ENCODE data around the gene DMPK. TPM values are rescaled to one million over a fixed set of nuclear protein-coding genes. Genes with fewer than 3 reads are reported as not detected.

DMPK gene, protein sequence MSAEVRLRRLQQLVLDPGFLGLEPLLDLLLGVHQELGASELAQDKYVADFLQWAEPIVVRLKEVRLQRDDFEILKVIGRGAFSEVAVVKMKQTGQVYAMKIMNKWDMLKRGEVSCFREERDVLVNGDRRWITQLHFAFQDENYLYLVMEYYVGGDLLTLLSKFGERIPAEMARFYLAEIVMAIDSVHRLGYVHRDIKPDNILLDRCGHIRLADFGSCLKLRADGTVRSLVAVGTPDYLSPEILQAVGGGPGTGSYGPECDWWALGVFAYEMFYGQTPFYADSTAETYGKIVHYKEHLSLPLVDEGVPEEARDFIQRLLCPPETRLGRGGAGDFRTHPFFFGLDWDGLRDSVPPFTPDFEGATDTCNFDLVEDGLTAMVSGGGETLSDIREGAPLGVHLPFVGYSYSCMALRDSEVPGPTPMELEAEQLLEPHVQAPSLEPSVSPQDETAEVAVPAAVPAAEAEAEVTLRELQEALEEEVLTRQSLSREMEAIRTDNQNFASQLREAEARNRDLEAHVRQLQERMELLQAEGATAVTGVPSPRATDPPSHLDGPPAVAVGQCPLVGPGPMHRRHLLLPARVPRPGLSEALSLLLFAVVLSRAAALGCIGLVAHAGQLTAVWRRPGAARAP
- 399 TPM for polyA plus RNA-seq (ENCODE audit: insufficient read length)

DNA sequence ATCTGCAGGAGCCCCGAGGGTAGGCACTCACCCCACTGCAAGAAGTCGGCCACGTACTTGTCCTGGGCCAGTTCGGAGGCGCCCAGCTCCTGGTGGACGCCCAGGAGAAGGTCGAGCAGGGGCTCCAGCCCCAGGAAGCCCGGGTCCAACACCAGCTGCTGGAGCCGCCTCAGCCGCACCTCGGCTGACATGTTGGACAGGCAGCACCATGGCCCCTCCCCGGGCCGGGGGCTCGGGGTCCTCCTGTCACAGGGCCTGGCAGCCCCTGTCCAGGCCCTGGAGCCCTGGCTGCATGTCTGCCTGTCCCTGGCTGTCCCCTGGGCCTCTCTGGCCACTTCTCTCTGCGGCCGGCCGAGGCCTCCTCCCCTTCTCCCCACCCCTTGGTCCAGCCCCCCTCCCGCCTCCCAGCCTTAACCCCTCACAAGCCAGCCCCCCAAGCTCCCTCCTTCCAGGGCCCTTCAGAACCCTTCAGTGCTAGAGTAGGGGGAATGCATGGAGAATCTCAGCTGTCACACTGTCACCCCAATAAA, at the start of gene DMPK:
TSS of gene DMPK (minus strand) at position 329 of the 530 bp plus-strand sequence. CDS start at position 191, 138 bp downstream.
- DNase-seq, result no peak

DNA sequence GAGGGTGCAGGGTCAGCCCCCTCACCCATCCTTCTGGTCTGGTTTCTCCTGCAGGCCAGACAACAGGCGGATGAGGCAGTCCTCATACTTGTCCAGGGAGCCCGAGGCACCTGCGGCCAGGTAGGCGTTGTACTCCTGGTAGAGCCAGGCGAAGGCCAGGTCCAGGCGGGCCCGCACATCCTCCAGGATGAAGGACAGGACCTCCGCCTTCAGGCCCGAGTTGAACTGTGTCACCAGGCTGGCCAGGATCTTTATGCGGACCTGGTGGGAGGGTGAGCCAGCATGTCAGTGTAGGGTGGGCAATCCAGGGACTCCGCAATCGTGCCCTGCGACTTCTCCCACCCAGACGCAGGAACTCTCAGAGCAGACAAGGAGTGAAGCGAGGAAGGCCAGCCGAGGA, 46.7 kb upstream of the DMPK start:
- no peak for DNase-seq

DNA sequence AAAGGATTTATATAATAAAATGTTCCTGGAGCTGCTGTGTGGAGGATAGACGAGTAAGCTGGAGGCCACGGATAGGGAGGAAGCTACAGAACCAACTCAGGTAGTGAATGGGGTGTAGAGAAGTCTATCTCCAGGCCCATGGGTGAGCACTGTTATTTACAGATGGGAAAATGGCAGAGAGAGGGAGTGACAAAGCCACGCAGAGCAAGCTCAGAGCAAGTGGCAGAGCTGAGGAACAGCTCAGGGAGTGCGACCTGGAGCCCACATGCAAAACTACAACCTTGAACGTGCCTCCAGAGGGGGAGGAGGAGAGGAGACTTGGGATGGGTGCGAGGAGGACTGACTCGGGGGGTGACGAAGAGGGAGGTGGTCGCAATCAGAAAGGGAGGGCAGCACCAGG, 46.2 kb upstream of the DMPK start:
- no peak for DNase-seq

DNA sequence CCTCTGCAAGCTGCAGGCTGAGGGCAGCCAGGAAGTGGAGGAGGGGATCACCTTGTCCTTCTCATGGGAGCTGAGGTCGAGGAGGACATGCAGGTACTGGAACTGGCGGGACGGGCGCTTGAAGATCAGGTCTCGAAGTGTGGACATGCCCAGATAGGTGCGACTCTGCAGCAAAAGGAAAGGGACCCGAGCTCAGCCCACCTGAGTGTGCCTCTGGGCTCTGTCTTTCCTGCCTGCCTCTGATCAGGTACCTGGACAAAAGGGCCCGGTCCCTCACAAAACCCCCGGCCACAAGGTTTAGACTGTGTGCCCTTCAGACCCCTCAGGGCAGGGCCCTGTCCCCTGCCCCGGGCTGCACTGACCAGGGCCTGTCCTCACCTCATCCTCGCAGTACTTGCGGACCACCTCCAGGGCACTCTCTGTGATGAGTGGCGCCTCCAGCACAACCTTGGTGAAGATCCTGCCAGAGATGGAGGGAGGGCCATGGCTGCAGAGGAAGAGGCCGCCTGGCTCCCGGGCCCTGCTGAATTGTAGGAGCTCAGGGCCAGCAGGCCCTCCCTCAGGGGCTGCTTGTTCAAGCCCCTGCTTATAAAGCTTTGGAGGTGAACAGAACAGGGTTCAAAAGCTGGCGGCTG, 45.3 kb upstream of the DMPK start:
- no peak for DNase-seq

DNA sequence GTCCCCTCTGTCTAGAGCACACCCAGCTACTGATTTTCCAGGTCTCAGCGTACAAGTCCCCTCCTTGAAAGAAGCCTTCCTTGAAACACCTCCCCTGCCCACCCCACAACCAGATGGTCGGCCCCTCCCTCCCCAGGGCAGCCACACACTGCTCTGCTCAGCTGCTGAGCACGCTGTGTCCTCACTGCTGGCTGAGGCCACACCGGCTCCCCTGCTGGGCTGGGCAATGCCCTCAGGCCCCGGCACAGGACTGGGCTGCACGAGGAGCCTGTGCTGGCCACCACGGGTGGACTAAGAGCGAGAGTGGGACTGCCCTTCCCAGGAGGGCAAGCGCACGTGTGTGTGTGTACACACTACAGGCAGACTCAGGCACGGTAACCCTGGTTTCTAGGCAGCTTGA, 44.6 kb upstream of the DMPK start:
- DNase-seq, result no peak

DNA sequence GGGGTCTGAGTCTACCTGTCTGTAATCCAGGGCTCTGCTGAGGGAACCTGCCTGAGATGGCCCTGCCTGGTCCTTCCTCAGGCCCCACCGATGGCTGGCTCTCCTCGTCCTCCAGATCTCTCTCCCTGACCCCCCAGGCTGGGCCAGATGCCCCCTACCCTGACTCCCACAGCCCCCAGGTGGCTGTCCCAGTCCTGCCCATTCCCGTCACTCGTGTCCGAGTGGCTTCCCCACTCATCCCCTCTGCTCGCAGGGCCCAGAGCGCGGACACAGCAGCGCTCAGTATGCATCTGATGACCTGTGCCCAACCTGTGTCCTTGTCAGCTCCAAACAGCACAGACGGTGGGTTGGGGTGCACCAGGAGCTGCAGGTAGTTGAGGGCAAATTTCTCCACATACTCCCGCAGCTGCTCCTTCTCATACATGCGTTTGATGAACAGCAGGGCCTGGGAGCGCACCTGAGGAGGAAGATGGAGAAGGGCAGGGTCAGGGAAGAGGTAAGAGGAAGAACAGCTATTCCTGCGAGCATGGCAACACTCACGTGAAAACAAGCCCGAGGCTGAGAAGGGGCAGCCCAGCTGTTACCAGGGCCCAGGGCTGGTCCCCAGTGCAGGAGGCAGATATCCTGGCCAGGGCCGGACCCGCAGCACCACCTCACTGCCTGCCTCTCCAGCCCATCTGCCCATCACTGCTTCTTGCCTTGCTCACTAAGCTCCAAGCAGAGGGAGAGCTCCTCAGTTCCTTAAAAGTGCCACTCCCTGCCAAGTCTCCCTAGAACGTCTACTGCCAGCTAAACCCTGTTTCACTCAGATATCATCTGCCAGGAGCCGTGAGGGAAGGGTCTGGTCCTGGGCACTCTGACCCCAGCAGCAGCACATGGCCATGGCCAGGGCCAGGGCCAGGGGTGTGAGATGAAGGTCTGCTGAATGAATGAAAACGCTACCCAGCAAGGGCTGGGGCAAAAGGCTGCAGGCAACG, 43.9 kb upstream of the DMPK start:
- no peak for DNase-seq

DNA sequence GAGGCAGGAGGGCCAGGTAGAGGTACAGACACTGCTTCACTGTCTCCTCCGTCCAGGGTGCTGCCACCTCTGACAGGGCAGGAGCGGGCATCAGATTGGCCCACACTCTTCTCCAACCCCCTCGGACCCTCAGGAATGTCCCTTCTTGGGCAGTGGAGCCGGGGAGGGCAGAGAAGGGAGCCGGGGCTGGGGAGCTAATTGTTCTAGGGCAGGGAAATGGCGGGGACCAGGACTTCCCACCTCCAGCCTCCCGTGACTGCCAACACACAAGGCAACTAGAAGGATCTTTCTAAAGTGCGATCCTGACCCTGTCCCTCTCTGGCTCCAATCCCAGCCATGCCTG, 42.9 kb upstream of the DMPK start:
- DNase-seq, result no peak

DNA sequence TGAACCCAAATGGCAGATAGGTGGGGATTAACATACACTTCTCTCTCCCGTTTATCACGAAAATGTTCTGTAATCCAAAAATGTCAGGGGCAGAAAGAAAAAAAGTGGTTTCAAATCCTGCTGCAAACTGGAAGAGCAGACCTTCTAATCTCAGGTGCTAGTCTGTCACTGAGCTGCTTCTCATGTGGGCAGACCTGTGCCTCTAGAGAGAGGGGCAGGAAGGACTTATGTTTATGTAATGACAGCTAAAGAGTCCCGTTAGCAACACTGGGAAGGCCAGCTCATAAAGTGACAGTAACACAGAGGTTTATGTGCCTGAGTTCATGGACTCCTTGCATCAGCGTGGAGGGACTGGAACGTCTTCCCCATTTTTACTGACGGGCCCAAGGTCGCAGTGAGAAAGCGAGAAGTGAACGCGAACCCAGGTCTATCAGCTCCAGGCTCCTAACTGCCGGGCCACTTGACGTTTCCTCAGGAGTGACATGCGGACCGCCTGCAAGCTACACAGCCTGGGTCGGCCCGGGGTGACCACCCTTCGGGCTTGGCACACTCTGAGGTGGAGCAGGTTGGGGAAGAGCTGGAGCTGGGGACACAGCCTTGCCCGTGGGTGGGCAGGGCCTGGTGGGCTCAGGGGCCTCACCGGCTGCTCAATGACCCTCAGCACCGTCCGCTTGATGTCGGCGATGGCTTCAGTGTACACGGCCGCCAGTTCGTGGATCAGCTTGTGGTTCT, 42.4 kb upstream of the DMPK start:
- no peak for DNase-seq

DNA sequence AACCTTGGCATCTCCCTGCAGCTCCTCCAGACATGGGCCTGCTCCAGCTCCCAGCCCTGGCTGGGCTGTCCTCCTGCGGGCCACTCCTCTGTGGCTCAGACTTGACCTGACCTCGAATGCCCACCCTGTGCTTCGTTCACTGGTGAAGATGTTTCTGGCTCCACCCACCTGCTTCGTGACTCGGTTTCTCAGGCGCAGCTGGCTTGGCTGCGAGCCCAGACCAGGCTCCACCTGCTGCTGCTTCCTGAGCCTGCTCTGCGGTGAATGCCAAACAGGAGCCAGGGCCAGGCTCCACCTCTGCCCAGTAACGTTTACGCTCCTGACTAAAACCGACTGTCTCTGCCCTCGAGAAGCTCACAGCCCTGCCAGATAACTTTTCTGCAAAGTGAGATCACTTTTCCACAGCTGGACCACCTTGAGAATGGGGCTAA, 41.8 kb upstream of the DMPK start:
- no peak for DNase-seq

DNA sequence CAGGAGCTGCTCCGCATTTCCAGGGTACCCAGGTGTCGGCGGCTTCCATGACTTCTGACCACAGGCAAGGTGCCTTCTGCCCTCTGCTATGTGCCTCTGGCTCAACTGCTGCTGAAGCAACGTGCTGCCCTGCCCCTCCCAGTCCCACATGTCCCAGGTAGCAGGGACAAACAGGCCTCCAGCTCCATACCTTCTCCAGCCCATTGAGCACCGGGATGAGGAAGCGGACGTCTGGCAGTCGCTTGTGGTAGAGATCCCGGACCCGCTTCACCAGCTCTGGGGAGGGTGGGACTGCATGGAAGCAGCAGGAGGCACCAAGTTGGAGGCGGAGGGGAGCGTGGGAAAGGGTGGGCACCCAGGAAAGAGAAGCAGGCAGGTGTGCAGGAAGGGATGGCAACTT, 40.9 kb upstream of the DMPK start:
- no peak for DNase-seq

DNA sequence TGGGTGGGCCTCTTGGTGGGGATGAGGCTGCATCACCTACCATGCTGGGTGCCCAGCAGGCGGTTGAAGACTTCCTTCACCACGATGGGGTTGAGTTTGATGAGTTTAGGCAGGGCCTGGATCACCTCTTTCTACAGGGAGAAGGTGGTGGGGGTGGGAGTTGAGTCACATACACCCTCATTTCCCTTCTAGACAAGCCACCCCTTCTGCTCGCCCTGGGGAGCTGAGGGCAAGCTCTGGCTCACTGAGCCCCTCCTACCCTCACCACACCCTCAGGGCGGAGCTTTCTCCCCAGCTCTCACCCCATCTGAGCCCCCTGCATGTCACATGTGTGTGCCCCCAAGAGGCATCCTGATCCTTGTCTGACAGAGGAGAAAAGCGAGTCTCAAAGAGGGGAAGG, 40.4 kb upstream of the DMPK start:
- no peak for DNase-seq

DNA sequence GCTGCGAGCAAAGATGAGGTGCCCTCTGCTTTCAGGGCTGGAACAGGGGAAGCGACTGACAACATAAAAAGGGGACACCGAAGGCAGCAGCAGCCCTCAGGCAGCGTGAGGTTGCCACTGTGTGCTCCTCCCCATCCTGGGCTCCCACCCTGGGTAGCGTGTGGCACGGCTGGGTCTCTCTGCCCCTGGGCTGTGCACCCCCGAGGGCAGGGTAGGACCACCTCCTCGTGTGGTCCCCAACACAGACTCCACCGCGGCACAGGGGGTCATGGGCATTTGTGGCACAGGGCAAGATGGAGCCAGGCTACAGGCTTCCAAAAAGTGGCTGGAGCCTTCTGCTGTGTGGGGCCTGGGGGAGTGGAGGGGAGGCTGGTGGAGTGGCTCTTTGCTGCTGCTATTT, 39.3 kb upstream of the DMPK start:
- no peak for DNase-seq

DNA sequence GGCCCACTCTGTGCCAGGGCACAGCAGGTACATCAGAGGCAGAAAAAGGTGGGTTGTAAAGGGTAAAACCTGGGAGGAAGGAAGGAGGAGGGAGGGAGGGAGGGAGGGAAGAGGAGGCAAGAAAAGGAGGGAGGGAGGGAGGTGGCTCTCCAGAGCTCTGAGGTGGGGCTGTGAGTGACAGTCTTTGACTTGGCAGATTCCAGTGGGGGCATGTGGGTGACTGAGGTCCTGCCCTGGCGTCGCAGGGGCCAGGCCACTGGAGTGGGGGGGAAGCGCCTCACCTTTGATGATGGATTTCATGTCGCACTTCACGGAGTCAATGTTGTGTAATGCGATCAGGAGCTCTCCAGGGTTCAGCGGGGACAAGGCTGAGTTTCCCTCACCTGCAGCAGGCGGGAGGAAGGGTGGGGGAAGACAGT, 38.8 kb upstream of the DMPK start:
- no peak for DNase-seq

DNA sequence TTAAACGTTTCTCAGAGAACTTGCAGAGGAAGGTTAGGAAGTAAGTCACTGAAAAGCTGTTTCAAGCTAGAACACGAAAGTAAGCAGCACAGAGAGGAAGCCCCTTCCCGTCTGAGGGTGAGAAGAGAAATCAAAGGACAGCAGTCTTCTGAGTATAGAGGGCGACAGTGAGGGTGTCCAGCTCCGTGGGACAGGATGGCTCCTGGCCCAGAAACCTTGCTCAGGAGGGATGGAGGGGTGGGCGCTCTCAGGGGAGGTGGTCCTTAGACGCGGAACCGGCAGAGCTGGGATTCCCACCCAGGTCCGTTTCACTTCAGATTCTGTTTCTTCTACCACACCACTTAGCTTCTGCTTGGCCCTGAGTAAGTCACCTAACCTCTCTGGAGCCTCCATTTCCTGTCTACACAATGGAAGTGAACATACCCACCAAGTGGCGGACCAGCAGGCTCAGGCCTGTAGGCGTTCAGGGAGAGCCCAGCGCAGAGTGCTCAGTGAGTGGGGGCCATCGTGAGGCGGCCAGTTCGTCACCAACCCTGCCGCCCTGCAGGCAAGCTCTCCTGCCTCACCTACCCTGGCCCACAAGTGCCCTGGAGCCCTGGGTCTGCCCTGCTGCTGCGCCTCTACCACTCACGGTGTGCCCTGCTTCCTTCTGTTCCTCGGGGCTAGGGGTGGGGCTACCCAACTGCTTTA, 38.3 kb upstream of the DMPK start:
- DNase-seq, result no peak

DNA sequence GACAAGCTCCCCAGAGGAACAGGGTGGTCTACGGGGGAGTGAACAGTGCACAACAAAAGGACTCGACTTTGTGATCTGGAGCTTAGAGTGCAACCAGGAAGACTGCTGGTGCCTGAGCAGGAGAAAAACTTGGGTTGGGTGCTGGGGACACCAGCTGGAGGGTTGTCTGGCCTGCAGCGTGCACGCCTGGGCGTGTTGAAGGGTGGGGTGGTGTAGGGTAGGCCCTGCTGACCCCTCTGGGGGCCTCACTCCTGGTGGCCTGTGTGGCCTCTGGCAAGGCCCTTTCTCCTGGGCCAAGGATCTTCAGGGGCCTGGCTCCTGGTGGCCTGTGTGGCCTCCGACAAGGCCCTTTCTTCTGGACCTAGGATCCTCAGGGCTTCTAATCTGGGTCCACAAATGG, 37.5 kb upstream of the DMPK start:
- no peak for DNase-seq

DNA sequence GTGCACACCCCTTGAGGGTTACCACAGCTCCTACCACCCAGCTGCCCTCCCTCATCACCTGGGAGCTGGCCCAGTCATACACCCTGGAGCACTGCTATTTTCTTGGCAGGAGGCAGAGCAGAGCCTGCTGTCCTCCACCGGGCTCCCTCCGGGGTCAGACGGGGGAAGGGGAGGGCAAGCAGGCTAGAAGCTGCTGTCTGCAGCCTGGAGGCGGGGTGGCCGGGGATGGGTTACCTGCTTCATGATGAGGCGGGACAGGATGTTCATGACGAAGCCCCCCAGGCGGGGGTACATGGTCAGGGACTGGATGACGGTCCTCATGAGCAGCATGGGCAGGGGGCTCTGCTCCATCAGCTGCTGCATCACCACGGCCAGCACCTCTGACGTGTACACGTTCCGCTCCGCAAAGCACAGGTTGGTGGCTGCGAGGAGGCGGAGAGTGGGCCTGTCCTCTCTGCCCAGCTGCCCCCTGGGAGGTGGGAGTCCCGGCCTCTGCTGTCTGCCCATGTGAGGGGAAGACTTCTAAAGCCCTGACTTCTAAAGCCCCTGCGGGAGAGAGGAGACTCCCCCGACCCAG, 35.5 kb upstream of the DMPK start:
- no peak for DNase-seq

DNA sequence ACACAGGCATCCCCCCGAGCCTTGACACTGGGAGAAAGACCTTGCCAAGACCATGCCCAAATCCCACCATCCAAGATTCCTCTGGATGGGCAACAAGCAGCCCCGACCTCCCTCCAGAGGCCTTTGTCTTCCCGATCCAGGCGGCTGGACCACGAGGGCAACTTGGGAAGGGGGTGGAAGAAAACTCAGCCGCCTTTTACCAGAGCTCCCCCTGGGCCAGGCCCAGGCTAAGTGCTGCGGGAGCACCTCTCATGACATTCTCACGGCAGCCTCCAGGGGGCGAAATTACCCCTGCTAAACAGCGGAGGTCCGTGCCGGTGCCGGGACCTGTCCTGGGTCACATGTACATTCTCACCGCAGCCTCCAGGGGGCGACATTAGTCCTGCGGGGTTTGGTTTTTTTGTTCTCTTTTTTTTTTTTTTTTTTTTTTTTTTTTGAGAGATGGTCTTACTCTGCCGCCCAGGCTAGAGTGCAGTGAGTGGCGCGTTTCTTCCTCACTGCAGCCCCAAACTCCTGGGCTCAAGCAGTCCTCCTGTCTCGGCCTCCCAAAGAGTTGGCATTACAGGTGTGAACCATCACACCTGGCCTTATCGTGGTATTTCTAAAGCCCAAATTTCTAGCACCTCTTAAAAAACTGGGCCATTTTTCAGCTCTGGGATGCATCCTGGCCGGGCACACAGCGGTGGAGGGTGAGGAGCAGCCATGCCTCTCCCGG, 34.9 kb upstream of the DMPK start:
- peak; percentile 91 for DNase-seq

DNA sequence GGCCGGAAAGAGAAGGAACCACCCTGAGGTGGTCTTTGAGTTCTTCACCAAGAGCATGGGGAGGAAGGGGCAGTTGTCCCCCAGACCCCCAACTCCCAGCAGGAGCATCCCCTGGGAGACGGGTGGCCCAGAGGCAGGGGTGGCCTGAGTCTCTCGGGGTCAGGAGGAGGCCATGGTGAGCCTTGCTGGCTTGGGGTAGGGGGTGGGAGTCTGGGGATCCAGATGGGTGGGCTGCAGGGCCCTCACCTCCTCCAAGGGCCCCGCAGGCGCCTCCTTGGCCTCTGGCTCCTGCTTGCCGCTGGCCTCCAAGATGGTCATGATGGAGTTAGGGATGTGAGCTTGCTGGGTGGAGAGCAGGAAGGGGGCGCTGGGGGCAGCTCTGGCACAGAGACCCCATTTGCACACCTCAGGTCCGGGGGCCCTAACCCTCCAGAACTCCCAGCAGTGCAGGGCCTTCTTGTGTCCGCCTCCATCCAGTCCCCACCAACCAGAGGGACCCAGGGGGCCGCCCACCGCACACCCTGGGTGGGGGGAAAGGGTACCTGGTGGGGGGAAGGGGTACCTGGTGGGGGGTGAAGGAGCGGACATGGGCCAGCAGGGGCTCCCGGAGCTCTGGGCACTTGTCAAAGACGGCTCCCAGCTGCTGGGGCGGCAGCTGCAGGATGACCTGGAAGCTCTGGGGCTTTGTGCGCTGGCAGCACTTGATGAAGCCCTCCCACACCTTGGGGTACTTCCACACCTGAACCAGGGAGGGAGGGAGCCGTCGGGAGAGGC, 34.1 kb upstream of the DMPK start:
- no peak for DNase-seq

Data from hindlimb muscle (tissue), 1 donor.